Medulla oblongata (tissue), 1 donor: ENCODE results near the gene NCAPD3.

Experiments
- DNase-seq: peaks from one replicate; pipeline ENCODE4 v3.0.0-alpha.2; 2015; ENCODE audit errors: extremely low spot score

NCAPD3 gene

DNA sequence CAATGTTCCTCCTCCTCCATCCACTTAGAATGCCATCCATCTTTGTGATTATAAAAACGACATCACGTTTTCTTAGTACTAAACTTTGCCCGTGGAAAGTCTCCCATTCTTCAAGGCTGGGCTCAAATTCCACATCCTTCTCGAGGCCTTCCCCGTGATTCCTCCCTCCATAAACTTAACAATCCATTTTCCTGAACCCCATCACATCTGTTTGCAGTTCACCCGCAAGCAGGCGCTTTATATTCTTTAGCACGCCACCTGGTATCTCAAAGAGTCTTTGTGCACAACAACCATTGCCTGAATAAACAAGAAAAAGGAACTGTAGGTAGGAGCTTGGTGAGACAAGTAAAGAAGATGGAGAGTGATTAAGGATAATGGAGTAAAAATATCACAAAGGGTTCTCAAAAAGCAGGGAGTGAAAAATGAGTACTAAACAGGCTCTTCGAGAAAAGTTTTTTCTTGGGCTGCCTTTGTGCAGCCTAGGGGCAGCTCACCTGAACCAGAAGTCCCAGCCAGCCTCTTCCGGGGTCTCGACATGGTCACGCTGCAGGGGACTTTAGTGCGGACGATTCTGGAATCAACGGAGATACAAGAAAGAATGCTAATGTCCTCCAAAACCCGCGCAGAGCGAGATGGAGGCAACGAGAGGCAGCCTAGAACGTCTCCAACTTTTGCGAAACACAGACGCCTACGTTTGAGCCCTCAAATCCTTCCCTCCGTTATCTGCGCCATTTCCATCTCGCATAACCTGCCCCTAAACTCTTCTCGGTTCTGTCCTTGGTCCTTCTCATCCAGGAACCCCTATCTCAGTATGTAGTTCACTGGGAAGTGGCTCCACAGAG is 28.8 kb upstream of the NCAPD3 start:
- peak; percentile 12 for DNase-seq

GRCh38 chr11:134250675-134251074 is 26.9 kb upstream of the NCAPD3 start:
- DNase-seq: no peak

DNA sequence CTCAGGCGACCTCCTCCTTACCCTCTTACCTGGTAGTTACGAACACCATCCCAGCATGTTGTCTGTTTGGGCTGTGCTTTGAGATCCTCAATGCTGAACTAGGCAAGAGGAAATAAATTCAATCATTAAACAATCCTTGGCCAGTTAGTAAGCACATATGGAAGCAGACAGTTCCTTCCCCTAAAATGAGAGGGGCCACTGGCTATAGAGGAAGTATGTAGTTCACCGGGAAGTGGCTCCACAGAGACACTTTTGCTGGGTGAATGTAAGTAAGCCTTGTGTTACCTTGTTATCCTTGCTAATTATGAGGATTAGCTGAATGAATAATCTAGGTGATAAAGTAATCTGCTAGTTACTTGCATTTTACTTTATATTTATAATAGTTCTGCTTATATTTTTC is 26.5 kb upstream of the NCAPD3 start:
- no peak for DNase-seq

DNA sequence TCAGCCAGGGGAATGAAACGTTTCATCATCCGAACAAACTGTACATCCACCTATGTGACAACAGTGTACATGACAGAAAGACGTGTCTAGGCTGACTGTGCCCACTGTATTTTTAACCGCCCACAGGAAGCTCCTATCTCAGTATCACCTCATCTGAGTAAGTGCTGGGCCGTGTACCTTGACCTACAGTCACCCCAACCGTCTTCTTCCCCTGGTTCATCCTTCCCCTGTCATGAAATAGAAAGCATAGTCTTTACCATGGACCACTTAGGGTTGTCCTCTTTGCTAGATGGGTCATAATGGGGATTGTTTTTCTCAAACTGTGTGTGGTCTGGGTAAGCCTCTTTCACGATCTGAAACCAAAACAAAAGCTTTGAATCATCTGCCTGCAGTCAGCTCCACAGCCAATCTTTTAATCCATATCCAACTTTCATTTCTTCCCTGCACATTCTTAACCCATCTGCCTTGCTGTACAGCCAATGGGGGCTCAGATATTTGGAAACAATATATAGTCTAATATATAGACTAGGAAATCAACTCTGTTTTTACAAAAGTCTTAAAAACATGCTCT is 25.2 kb upstream of the NCAPD3 start:
- no peak for DNase-seq

- DNase-seq: no peak
These were observed 22.9 kb upstream of the NCAPD3 start for GRCh38 chr11:134246678-134247077.

DNA sequence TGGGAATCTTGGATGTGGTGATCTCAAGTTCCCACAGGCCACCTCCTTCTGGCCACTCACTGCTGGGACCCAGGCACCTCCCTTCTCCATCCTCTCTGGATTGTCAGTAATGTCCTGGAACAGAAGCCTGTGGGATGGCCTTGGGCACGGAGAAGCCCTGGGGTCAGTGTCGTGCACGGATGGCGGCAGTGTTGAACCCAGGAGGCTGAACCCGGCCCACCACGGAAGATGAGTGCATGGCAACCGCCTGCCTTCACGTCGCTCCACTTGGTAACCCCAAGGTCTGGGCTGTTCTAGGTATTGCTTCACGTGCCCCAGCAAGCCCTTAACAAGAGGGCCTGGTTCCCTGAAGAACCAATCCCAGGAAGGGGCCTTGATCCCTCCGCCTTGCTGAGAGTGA is 22.3 kb upstream of the NCAPD3 start:
- no peak for DNase-seq

GRCh38 chr11:134245434-134245833 is 21.7 kb upstream of the NCAPD3 start:
- no peak for DNase-seq

- DNase-seq: no peak
These were observed 20.8 kb upstream of the NCAPD3 start for GRCh38 chr11:134244593-134244992.

GRCh38 chr11:134243913-134244312 is 20.1 kb upstream of the NCAPD3 start:
- no peak for DNase-seq

DNA sequence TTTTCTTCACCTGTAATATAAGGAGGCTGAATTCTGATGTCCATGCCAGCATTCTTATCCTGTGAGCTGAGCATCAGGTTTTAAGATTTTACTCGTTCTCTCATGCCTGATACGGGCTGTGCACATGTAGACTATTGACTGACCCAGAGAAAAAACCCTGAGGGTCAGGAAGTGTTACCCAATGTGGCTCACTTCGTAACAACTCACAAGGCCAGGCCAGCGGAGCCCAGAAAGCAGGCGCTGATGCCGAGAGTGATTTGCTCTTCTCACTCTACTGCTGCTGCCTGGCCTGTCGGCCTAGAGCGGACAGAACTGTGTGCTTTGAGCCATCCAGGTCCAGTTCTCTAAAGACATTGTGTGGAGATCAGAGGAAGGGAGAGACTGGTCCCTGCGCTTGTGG is 18.6 kb upstream of the NCAPD3 start:
- no peak for DNase-seq

- no peak for DNase-seq
These were observed 16.8 kb upstream of the NCAPD3 start for GRCh38 chr11:134240592-134240991.

DNA sequence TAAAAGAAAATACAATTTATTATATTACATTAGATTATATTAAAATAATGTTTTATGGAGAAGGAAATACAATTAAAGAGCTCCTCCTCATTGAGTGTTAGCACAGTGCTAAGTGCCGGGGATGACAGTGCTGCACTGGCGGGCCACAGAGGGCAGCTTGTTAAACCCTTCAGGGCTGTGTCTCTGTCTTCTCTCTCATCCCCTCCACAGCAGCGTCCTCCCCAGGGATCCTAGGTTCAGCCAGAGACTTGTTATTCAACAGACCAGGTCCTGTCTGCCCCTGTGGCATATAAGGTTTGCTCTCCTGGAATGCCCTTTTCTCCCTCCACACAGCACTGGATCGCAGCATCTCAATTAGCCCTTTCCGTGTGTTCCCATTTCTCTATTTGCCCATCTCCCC is 15.2 kb upstream of the NCAPD3 start:
- DNase-seq: no peak

DNA sequence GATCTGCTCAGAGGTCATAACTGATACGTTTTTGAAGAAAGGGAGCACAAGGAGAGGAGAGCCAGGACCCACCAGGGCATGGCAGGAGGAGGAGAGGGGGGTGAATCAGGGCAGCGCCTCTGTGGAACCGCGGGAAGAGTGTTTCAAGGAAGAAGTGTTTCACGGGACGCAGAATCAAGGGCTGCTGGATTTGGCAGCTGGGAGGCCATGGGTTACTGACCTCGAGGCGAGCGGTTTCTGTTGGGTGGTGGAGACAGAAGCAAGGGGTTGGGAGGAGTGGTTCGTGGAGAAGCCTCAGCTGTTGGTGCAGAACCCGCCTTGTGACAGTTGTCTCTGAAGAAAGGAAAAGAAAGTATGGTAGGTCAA is 13.8 kb upstream of the NCAPD3 start:
- no peak for DNase-seq

GRCh38 chr11:134236834-134237556 is 13.2 kb upstream of the NCAPD3 start:
- no peak for DNase-seq

GRCh38 chr11:134235399-134235798 is 11.6 kb upstream of the NCAPD3 start:
- no peak for DNase-seq

DNA sequence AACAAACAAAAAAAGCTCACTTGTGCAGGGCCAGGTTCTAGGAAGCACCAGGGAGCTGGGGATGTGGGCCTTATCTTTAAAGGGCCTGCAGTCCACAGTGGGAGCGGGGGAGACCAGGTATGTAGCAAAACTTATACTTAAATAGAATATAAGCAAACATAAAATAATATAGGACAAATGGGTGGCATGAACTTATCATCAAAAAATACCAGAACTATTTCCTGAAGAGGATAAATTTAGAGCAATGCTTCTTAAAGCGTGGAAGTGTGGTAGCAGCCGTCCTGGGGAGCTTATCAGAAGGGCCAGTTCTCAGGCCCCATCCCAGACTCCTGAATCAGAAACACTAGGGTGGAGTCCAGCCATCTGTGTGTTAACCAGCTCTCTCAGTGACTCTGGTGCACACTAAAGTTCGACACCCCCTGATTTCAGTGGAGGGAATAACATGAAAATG is 10.0 kb upstream of the NCAPD3 start:
- no peak for DNase-seq

- no peak for DNase-seq
These were observed 8.3 kb upstream of the NCAPD3 start for GRCh38 chr11:134231958-134232659.

GRCh38 chr11:134230339-134230738 is 6.6 kb upstream of the NCAPD3 start:
- no peak for DNase-seq

- no peak for DNase-seq
These were observed 5.5 kb upstream of the NCAPD3 start for GRCh38 chr11:134229126-134229790.

GRCh38 chr11:134228625-134229024 is 4.9 kb upstream of the NCAPD3 start:
- no peak for DNase-seq

- no peak for DNase-seq
These were observed 3.1 kb upstream of the NCAPD3 start for GRCh38 chr11:134226806-134227325.
